Stimulated activated CD8-positive, alpha-beta memory T cell treated with anti-CD3 and anti-CD28 coated beads, Interleukin-7, amount 100 ng/mL, for 1 hour (primary cell): ENCODE measurements around the gene CCT8.
"Not testable (repeated sequence)": the region's sequence is repeated elsewhere in the genome, so short reads cannot be mapped to it uniquely, and the experiment has no call there.

ENCODE experiments used
- DNase-seq, 2 donors: peaks; one replicate each; pipeline ENCODE4 v3.0.0-alpha.2; 2020; ENCODE audit warnings: low read depth in 2 of 2

Gene CCT8

DNA sequence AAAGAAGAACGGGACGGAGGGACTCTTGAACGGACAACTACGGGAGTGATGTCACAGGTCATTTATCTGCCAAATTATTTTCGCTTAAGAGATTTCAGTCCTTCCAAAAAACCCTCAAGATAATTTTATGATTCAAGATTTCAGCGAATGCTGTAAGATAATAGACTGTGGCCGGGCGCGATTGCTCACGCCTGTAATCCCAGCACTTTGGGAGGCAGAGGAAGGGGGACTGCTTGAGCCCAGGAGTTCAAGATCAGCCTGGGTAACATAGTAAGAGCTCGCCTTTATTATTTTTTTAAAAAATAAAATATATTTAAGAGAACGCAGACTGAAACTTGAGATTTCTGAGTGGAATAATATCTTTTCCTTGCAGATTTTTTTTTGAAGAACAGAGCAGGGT, 54.9 kb downstream of the CCT8 start:
- DNase-seq = no peak

DNA sequence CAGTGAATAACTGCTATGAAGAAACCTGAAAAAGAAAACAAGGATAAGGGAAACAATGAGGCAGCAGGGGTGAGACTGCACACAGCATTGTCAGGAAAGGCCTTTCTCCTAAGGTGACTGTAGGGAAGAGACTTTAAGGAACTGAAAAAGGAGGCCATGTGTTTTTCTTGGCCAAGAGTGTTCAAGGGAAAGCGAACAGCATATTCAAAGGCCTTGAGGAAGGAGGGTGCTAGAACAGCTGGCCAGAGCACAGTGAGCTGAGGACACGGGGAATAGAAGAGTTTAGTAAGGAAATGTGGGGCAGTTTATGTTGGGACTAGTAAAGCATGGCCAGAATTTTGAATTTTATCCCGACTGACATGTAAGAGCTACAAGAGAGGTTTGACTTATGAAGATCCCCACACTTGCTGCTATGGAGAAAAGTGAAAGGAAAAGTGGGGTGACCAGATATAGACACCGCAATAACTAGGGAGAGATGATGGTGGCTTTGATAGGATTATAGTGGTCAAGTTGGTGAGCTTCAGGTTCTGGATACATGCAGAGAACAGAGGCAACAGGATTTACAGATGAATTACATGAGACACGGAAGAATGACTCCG, 55.7 kb downstream of the CCT8 start:
- no peak for DNase-seq

DNA sequence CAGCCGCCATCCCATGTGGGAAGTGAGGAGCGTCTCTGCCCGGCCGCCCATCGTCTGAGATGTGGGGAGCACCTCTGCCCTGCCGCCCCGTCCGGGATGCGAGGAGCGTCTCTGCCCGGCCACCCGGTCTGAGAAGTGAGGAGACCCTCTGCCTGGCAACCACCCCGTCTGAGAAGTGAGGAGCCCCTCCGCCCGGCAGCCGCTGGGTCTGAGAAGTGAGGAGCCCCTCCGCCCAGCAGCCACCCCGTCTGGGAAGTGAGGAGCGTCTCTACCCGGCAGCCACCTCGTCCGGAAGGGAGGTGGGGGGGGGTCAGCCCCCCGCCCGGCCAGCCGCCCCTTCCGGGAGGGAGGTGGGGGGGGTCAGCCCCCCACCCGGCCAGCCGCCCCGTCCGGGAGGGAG, 62.2 kb downstream of the CCT8 start:
- DNase-seq = not testable (repeated sequence)

DNA sequence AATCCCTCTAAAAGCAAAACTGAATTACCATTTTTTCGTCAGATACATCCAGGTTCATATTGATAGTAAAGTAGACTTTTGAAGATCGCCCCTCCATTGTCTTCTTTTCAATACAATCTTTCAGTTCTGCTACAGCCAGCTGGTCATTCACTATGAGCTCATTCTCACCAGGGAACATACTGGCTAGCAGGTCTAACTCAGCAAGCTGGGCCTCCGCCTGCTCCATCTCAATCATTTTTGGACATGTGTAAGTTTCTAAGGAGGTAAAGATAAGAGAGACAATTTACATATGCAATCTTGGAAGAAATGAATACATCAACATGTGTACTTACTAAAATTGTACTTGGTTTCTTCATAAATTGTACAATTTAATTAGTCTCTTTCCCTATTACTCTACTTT, 65.1 kb downstream of the CCT8 start:
- DNase-seq = no peak

DNA sequence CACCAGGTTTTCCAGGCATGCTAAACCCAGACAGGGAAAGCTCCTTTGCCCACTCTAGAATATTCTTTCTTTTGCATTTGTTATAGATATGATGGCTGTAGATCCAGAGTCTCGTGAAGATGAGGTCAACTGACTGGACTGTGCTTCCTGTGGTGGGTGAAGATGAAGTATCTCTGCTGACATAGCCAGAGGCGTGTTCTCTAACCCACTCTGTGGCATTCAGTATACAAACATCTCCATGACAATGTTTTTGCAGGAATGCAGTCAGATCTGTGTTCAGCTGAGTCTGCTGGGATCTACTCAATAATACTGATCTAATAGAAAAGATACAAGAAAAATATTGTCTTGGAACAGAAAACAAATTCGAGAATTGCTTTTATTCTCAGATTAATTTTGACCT, 65.6 kb downstream of the CCT8 start:
- DNase-seq = no peak

DNA sequence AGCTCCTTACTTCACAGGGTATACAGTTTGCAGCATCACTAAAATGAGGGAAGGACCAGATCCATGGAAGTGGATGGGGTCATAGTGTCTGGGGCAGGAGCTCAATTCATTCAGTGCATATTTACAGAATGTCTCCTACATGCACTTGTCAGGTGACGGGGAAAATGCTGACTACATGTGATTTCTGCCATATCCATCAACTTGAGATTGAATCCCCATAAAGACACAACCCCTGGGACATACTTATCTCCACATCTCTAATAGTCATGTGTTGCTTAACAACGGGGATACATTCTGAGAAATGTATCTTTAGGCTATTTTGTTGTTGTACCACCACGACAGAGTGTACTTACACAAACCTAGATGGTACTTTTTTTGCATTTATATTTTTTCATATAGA, 66.3 kb downstream of the CCT8 start:
- DNase-seq = no peak
